A549 treated with DMSO at 1 μM for 4 hours (cell line): ENCODE measurements around the gene IL10. TPM values are rescaled to one million over a fixed set of nuclear protein-coding genes. Genes with fewer than 3 reads are reported as not detected.

Experiments
- total RNA-seq: library from RNA; stranded (reverse); fragments of 200-300 nt; extraction: Qiagen RNA extraction; gene quantifications from 5 replicates; pipeline ENCODE4 v1.2.3, GENCODE V29; 2022; ENCODE audit warnings: low read depth

IL10 gene
- not detected in 5 replicates for total RNA-seq

DNA sequence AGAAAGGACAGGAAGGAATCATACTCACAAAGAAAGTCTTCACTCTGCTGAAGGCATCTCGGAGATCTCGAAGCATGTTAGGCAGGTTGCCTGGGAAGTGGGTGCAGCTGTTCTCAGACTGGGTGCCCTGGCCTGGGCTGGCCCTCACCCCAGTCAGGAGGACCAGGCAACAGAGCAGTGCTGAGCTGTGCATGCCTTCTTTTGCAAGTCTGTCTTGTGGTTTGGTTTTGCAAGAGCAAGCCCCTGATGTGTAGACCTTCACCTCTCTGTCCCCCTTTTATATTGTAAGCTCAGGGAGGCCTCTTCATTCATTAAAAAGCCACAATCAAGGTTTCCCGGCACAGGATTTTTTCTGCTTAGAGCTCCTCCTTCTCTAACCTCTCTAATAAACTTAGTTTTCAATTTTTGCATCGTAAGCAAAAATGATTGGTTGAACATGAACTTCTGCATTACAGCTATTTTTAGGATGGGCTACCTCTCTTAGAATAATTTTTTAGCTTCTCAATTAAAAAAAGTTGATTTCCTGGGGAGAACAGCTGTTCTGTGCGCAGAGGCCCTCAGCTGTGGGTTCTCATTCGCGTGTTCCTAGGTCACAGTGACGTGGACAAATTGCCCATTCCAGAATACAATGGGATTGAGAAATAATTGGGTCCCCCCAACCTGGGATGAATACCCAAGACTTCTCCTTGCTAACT, at the start of gene IL10:
Gene IL10, minus strand, starts transcription at position 252 of the 695 bp plus-strand sequence. Its CDS starts 59 bp downstream, at position 193.

DNA sequence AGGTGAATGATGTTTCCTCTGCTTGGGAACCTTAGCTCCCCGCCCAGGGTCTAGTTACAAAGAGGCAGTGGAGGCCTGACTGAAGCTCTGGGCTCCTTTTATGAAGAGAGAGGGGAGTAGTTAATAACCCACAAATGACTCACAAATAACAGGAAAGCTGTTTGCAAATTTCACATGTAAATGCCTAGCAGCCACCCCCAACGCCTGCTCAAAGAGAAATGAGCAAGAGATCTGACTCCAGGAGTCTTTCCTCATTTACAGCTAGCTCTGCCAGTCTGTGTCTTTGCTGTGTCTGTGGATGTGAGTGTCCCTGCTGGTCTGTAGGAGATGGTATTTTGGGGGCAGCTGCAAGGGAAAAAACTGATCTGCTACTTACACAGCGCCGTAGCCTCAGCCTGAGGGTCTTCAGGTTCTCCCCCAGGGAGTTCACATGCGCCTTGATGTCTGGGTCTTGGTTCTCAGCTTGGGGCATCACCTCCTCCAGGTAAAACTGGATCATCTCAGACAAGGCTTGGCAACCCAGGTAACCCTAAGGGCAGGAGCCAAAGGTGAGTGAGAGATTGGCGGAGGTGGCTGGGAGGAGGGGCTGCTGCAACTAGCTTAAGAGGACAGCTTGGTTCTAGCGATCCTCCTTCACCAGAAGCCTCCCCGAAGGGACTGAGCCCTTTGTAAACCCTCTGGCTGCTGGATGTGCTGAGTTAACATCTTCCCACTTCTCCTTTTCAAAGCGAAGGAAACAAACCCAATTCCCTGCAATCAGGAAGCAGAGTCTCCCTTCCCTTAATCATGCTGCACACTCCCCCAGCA, 1.6 kb downstream of the IL10 start, which contains the start of gene IL19:
Gene IL19, plus strand, starts transcription at position 243 of the 807 bp plus-strand sequence. CDS start 65,890 bp downstream, outside the sequence.

Other genes starting within 250 kb of the IL10 start
- gene EIF2D, start 160.0 kb downstream of the IL10 start, total RNA-seq: 34.0 to 37.2 TPM (median 36.3 TPM) in 5 replicates
- gene DYRK3, start 137.0 kb downstream of the IL10 start, total RNA-seq: 9.3 to 13.8 TPM (median 11.2 TPM) in 5 replicates
- gene MAPKAPK2, start 87.6 kb downstream of the IL10 start, total RNA-seq: 64.9 to 71.1 TPM (median 68.2 TPM) in 5 replicates
- not detected in 5 replicates for gene IL19, start 1.7 kb downstream of the IL10 start, total RNA-seq
- gene IL20, start 93.1 kb upstream of the IL10 start, total RNA-seq: not detected in 5 replicates
- 0.16 to 0.44 TPM (median 0.40 TPM) in 5 replicates for gene IL24, start 124.9 kb upstream of the IL10 start, total RNA-seq
- gene FCMR, start 149.4 kb upstream of the IL10 start, total RNA-seq: 4.0 to 6.3 TPM (median 4.4 TPM) in 5 replicates
- gene PIGR, start 174.0 kb upstream of the IL10 start, total RNA-seq: 0.23 TPM in 1 of 5 replicates, not detected in the others
- gene FCAMR, start 198.0 kb upstream of the IL10 start, total RNA-seq: 0.08 TPM in 1 of 5 replicates, not detected in the others